ENCODE measurements around the gene USP3. TPM values are rescaled to one million over a fixed set of nuclear protein-coding genes. Genes with fewer than 3 reads are reported as not detected.

USP3 gene
- total and polyA plus RNA-seq, 9 of the 15 experiments (the other 6 are each of a cell fraction or from before 2014, with no cell fraction given), result 17.3 to 54.3 (median 34.8) TPM

DNA sequence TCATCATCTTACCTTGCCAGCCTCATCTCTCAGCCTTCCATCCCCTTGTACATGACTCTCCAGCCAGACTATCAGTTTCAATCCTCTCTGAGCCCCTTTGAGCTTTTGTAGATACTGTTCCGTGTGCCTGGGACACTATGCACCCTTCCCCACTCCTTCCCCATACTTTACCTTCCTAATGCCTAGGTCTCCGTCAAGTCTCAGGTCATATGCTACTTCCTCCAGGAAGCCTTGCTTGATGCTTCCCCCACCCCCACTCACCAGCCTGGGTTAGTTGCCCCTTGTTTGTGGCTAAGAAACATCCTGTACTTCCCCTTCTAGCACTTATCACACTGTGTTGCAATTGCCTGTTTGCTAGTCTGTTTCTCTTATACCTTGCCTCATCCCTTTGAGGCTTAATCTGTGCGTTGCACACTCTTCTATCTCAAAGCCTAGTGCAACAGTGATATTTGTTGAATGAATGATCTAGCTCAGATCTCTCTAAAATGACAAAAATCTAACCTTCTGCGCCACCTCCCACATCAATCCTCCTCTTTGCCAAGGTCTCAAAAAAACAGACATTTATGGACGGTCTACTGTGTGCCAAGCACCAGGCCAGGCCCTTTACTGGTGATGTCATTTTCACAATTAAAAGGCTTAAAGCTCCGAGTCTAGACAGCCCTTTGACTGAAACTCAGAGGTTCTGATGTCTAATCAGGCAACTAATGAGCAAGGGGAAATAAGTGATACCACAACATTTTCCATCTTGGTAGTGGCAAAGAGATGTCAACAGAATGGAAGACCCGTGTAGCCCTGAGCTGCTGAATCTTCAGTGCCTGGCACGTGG is 6.5 kb upstream of the USP3 start (continued):
- TF ChIP-seq, protein P1, sequence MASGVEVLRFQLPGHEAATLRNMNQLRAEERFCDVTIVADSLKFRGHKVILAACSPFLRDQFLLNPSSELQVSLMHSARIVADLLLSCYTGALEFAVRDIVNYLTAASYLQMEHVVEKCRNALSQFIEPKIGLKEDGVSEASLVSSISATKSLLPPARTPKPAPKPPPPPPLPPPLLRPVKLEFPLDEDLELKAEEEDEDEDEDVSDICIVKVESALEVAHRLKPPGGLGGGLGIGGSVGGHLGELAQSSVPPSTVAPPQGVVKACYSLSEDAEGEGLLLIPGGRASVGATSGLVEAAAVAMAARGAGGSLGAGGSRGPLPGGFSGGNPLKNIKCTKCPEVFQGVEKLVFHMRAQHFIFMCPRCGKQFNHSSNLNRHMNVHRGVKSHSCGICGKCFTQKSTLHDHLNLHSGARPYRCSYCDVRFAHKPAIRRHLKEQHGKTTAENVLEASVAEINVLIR (CRISPR knock-in tag; IDR thresholded peaks at IDR 0.05), result no peak
- no peak for TF ChIP-seq ZNF431 (CRISPR knock-in tag; IDR thresholded peaks at IDR 0.05)
- TF ChIP-seq, protein P2, sequence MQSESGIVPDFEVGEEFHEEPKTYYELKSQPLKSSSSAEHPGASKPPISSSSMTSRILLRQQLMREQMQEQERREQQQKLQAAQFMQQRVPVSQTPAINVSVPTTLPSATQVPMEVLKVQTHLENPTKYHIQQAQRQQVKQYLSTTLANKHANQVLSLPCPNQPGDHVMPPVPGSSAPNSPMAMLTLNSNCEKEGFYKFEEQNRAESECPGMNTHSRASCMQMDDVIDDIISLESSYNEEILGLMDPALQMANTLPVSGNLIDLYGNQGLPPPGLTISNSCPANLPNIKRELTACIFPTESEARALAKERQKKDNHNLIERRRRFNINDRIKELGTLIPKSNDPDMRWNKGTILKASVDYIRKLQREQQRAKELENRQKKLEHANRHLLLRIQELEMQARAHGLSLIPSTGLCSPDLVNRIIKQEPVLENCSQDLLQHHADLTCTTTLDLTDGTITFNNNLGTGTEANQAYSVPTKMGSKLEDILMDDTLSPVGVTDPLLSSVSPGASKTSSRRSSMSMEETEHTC (IDR thresholded peaks at IDR 0.05), result no peak
- peak; percentile 34; the same call in 1 of the 2 replicates for TF ChIP-seq NCOR1 (IDR thresholded peaks at IDR 0.05)
- TF ChIP-seq KDM1A (IDR thresholded peaks at IDR 0.05), result peak; percentile 19 to 30; a peak in 1 of 4 replicates
- TF ChIP-seq CBFB (CRISPR knock-in tag; IDR thresholded peaks at IDR 0.05), result no peak
- TF ChIP-seq ZBTB17 (CRISPR knock-in tag; IDR thresholded peaks at IDR 0.05), result no peak
- no peak for TF ChIP-seq BRD4 (IDR thresholded peaks at IDR 0.05)
- TF ChIP-seq ZNF146 (CRISPR knock-in tag; IDR thresholded peaks at IDR 0.05; ENCODE audit: unreplicated experiment), result no peak
- no peak for TF ChIP-seq U2AF1 (optimal IDR thresholded peaks at IDR 0.05; ENCODE audit: low read depth, low read length)
- no peak for TF ChIP-seq ZNF143 (CRISPR knock-in tag; IDR thresholded peaks at IDR 0.05)
- TF ChIP-seq, protein P3, sequence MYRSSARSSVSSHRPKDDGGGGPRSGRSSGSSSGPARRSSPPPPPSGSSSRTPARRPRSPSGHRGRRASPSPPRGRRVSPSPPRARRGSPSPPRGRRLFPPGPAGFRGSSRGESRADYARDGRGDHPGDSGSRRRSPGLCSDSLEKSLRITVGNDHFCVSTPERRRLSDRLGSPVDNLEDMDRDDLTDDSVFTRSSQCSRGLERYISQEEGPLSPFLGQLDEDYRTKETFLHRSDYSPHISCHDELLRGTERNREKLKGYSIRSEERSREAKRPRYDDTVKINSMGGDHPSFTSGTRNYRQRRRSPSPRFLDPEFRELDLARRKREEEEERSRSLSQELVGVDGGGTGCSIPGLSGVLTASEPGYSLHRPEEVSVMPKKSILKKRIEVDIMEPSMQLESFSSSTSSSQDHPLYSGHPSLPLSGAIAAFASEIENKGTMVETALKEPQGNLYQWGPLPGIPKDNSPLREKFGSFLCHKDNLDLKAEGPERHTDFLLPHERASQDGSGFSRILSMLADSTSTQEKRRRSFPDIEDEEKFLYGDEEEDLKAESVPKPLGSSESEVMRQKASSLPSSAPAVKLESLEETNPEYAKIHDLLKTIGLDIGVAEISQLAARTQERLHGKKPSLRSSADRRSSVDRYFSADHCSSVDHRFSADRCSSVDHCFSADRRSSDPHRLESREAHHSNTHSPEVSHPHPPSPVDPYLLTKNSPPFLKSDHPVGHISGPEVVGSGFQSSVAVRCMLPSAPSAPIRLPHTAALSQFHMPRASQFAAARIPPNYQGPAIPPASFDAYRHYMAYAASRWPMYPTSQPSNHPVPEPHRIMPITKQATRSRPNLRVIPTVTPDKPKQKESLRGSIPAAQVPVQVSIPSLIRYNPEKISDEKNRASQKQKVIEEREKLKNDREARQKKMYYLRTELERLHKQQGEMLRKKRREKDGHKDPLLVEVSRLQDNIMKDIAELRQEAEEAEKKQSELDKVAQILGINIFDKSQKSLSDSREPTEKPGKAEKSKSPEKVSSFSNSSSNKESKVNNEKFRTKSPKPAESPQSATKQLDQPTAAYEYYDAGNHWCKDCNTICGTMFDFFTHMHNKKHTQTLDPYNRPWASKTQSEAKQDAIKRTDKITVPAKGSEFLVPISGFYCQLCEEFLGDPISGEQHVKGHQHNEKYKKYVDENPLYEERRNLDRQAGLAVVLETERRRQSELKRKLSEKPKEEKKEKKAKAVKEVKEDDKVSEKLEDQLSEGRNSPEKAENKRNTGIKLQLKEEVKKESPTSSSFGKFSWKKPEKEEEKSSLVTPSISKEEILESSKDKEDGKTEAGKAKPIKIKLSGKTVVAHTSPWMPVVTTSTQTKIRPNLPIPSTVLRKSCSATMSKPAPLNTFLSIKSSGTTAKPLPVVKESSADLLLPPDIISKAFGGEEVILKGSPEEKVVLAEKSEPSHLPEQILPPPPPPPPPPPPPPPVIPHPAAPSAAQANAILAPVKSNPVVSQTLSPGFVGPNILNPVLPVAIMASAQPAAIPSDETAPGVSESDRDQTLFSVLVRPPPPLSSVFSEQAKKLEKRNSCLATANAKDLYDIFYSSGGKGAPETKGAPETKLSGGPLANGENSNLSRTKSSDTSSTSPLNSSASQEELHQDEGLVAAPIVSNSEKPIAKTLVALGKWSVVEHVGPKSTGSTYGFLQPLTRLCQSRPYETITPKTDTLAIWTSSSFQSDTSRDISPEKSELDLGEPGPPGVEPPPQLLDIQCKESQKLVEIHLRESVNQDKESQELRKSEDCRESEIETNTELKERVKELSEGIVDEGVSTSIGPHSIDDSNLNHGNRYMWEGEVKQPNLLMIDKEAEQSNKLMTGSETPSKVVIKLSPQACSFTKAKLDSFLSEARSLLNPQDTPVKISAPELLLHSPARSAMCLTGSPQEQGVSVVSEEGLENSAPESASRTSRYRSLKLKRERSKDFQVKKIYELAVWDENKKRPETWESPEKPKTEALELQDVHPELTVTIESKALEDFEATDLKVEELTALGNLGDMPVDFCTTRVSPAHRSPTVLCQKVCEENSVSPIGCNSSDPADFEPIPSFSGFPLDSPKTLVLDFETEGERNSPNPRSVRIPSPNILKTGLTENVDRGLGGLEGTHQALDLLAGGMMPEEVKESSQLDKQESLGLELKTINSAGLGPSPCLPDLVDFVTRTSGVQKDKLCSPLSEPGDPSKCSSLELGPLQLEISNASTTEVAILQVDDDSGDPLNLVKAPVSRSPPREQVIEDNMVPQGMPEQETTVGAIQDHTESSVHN (IDR thresholded peaks at IDR 0.05; ENCODE audit: borderline replicate concordance in 1 of 2, low read depth in 1 of 2), result 0 out of 4 replicates have a peak, but pooled peaks of 1 of the 2 experiments have one; percentile 72
- TF ChIP-seq JUND (IDR thresholded peaks at IDR 0.05; ENCODE audit: borderline replicate concordance, low read depth, low read length), result no peak
- no peak for TF ChIP-seq JUND (tag; IDR thresholded peaks at IDR 0.05; ENCODE audit: borderline replicate concordance, low read depth, low read length)
- peak; percentile 45; the same call in 1 of the 2 replicates for TF ChIP-seq DPF2 (IDR thresholded peaks at IDR 0.05)
- peak; percentile 27 for TF ChIP-seq CBFA2T2 (conservative IDR thresholded peaks at IDR 0.05)
- TF ChIP-seq EWSR1 (IDR thresholded peaks at IDR 0.05; ENCODE audit: borderline replicate concordance, low read depth, partially characterized antibody), result no peak
- no peak for TF ChIP-seq ZNF408 (CRISPR knock-in tag; IDR thresholded peaks at IDR 0.05; ENCODE audit: low read depth)

Data from K562 (cell line).